WTC11 (cell line): Measurements from ENCODE around the gene SHISAL2A. TPM values are rescaled to one million over a fixed set of nuclear protein-coding genes. Genes with fewer than 3 reads are reported as not detected.

ENCODE experiments used
- ATAC-seq: fragments of 200-7000 bp; cut with Tn5 transposase; 2 replicates; pipeline ENCODE4 v1.10.0; 2021; ENCODE audit warnings: mild to moderate bottlenecking, moderate library complexity
- CTCF ChIA-PET: fragments of 300-600 bp; sonication (Branson Sonifier 250); formaldehyde crosslinking; loops from one replicate; lab custom pipeline; 2021; ENCODE audit warnings: antibody characterized with exemption; lab: Charles Lee
- POLR2A ChIA-PET: fragments of 350-600 bp; sonication (Branson Sonifier 250); formaldehyde crosslinking; loops from one replicate; lab custom pipeline; 2021; ENCODE audit warnings: antibody characterized with exemption; lab: Charles Lee
- DNase-seq: peaks from one replicate; pipeline ENCODE4 v3.0.0; 2021; ENCODE audit warnings: low spot score
- H3K27ac Mint-ChIP-seq: 2 replicates; pipeline ENCODE4 v1.8.0; 2021; ENCODE audit warnings: mixed read lengths
- H3K27me3 Mint-ChIP-seq: 2 replicates; pipeline ENCODE4 v1.8.0; 2021; ENCODE audit warnings: low read depth, mild to moderate bottlenecking, moderate library complexity, mixed read lengths
- H3K36me3 Mint-ChIP-seq: 2 replicates; pipeline ENCODE4 v1.8.0; 2021; ENCODE audit warnings: mixed read lengths
- H3K4me1 Mint-ChIP-seq: 2 replicates; pipeline ENCODE4 v1.8.0; 2022; ENCODE audit warnings: mixed read lengths
- H3K4me3 Mint-ChIP-seq: 2 replicates; pipeline ENCODE4 v1.8.0; 2021; ENCODE audit warnings: mild to moderate bottlenecking, moderate library complexity, mixed read lengths
- H3K9me3 Mint-ChIP-seq: 2 replicates; pipeline ENCODE4 v1.8.0; 2021; ENCODE audit warnings: mixed read lengths
- EMX1 ChIP-seq: fragments of 250-450 bp; sonication (Bioruptor Pico); IDR thresholded peaks from 2 replicates; pipeline ENCODE4 v1.8.0; 2021; ENCODE audit warnings: mild to moderate bottlenecking
- FOXJ3 ChIP-seq: sonication (generic); formaldehyde crosslinking; IDR thresholded peaks from 2 replicates; pipeline ENCODE4 v1.9.0; 2021; ENCODE audit warnings: missing genetic modification reagents, mild to moderate bottlenecking, borderline replicate concordance
- GTF2I ChIP-seq: fragments of 250-450 bp; sonication (Bioruptor Pico); conservative IDR thresholded peaks from 2 replicates; pipeline ENCODE4 v1.4.0; 2021; ENCODE audit warnings: mild to moderate bottlenecking
- JUN ChIP-seq: sonication (generic); formaldehyde crosslinking; IDR thresholded peaks from 2 replicates; pipeline ENCODE4 v1.8.0; 2023; ENCODE audit warnings: mild to moderate bottlenecking, missing genetic modification reagents
- MYBL2 ChIP-seq: sonication (generic); formaldehyde crosslinking; IDR thresholded peaks from 2 replicates; pipeline ENCODE4 v1.8.1; 2023; ENCODE audit warnings: mild to moderate bottlenecking, moderate library complexity, missing genetic modification reagents
- NFYB ChIP-seq: sonication (generic); formaldehyde crosslinking; conservative IDR thresholded peaks from 2 replicates; pipeline ENCODE4 v1.8.0; 2022; ENCODE audit warnings: low read depth, missing genetic modification reagents
- SP1 ChIP-seq: sonication (generic); formaldehyde crosslinking; conservative IDR thresholded peaks from 2 replicates; pipeline ENCODE4 v1.8.1; 2022; ENCODE audit warnings: missing genetic modification reagents
- TCF7 ChIP-seq: sonication (generic); formaldehyde crosslinking; IDR thresholded peaks from 2 replicates; pipeline ENCODE4 v1.8.0; 2022; ENCODE audit warnings: mild to moderate bottlenecking, low read depth, missing genetic modification reagents, moderate library complexity
- TEAD1 ChIP-seq: sonication (generic); formaldehyde crosslinking; IDR thresholded peaks from 2 replicates; pipeline ENCODE4 v1.8.0; 2022; ENCODE audit warnings: mild to moderate bottlenecking, missing genetic modification reagents
- ZNF121 ChIP-seq: sonication (generic); formaldehyde crosslinking; IDR thresholded peaks from 2 replicates; pipeline ENCODE4 v1.8.0; 2023; ENCODE audit warnings: missing genetic modification reagents
- ZNF138 ChIP-seq: sonication (generic); formaldehyde crosslinking; conservative IDR thresholded peaks from 2 replicates; pipeline ENCODE4 v1.8.1; 2022; ENCODE audit warnings: mild to moderate bottlenecking, moderate library complexity, missing genetic modification reagents
- ZNF317 ChIP-seq: sonication (generic); formaldehyde crosslinking; IDR thresholded peaks from 2 replicates; pipeline ENCODE4 v1.8.1; 2023; ENCODE audit warnings: low read depth, mild to moderate bottlenecking, moderate library complexity, missing genetic modification reagents, borderline replicate concordance
- ZNF671 ChIP-seq: fragments of 250-450 bp; sonication (Bioruptor Pico); IDR thresholded peaks from 2 replicates; pipeline ENCODE4 v1.8.0; 2021; ENCODE audit warnings: mild to moderate bottlenecking
- total RNA-seq: library from RNA; stranded (reverse); gene quantifications from 3 replicates; pipeline ENCODE4 v1.2.3, GENCODE V29; 2021
- TF ChIP-seq, protein P1 (sequence below): sonication (generic); formaldehyde crosslinking; IDR thresholded peaks from 2 replicates; pipeline ENCODE4 v1.8.0; 2022; ENCODE audit warnings: missing genetic modification reagents
- TF ChIP-seq, protein P2 (sequence below): sonication (generic); formaldehyde crosslinking; IDR thresholded peaks from 2 replicates; pipeline ENCODE4 v1.8.1; 2022; ENCODE audit warnings: mild to moderate bottlenecking, missing genetic modification reagents, moderate library complexity, borderline replicate concordance
- TF ChIP-seq, protein P3 (sequence below): fragments of 250-450 bp; sonication (Bioruptor Pico); IDR thresholded peaks from 2 replicates; pipeline ENCODE4 v1.8.0; 2021; ENCODE audit warnings: mild to moderate bottlenecking
- TF ChIP-seq, protein P4 (sequence below): sonication (generic); formaldehyde crosslinking; IDR thresholded peaks from 2 replicates; pipeline ENCODE4 v1.8.1; 2023; ENCODE audit warnings: mild to moderate bottlenecking, missing genetic modification reagents

Gene SHISAL2A
- total RNA-seq, 1 experiment from 2014 or later = 1.4 TPM

DNA sequence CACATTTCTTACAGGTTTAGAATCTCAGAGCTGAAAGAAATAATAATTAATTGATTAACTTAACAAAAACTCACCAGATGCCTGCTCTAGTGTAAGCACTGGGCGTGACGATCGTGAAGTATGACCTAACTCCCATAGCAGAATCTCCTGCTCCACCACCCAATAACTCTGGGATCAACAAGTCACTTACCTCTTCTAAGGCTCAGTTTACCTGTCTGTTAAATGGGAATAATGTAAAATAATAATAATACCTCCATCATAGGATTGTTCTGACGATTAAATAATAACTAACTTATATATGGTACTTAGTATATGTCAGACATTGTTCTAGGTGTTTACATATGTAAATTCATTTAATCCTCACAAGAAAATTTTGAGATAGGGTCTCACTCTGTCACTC, 40.5 kb downstream of the SHISAL2A start (continued):
- TF ChIP-seq, protein P1, sequence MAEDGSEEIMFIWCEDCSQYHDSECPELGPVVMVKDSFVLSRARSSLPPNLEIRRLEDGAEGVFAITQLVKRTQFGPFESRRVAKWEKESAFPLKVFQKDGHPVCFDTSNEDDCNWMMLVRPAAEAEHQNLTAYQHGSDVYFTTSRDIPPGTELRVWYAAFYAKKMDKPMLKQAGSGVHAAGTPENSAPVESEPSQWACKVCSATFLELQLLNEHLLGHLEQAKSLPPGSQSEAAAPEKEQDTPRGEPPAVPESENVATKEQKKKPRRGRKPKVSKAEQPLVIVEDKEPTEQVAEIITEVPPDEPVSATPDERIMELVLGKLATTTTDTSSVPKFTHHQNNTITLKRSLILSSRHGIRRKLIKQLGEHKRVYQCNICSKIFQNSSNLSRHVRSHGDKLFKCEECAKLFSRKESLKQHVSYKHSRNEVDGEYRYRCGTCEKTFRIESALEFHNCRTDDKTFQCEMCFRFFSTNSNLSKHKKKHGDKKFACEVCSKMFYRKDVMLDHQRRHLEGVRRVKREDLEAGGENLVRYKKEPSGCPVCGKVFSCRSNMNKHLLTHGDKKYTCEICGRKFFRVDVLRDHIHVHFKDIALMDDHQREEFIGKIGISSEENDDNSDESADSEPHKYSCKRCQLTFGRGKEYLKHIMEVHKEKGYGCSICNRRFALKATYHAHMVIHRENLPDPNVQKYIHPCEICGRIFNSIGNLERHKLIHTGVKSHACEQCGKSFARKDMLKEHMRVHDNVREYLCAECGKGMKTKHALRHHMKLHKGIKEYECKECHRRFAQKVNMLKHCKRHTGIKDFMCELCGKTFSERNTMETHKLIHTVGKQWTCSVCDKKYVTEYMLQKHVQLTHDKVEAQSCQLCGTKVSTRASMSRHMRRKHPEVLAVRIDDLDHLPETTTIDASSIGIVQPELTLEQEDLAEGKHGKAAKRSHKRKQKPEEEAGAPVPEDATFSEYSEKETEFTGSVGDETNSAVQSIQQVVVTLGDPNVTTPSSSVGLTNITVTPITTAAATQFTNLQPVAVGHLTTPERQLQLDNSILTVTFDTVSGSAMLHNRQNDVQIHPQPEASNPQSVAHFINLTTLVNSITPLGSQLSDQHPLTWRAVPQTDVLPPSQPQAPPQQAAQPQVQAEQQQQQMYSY (CRISPR knock-in tag) = no peak
- TF ChIP-seq TCF7 (CRISPR knock-in tag) = no peak

DNA sequence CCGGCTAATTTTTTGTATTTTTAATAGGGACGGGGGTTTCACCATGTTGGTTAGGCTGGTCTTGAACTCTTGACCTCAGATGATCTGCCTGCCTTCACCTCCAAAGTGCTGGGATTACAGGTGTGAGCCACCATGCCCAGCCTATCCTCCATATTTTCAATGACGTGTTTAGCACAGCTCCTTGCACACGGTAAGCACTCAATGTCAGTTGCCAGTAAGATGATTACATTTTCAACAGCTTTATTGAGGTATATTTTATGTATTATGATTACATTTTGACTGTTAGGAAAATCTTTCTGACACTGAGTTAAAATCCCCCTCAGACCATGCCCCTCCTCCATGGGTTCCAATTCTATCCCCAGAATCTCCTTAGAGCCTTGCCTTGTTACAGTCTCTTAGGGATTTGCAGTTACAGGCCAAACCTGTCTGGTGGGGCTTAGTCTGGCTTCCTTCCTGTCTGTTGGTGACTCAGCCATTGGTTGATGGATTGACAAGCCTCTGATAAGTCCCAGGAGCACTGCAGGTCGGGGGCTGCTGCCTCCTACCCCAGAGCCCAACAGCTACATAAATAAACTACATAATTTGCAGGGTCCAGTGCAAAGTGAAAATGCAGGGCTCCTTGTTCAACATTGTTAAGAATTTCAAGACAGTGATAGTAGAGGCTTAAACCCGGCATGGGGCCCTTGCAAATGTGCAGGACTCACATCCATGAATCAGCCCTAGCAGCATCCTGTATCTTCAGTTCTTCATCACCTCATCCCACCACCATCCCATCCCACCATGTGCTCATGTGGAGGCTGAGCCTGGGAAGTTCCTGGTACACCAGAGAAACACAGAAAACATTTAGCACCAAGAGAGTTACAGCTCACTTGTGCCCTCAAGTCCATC, 41.8 kb downstream of the SHISAL2A start:
- Mint-ChIP-seq H3K27me3 (no peaks in the 10 kb centered on the region), H3K9me3 (no peaks in the 10 kb centered on the region), H3K4me1 (peaks cover 23% of the 10 kb centered on the region), H3K36me3 (no peaks in the 10 kb centered on the region), H3K27ac (no peak overlapping the region), H3K4me3 (no peak overlapping the region)
- no peak for TF ChIP-seq SP1 (CRISPR knock-in tag)
- ATAC-seq = peak; percentile 79
- no peak for DNase-seq
- CTCF ChIA-PET = no interaction called here
- POLR2A ChIA-PET = no interaction called here

DNA sequence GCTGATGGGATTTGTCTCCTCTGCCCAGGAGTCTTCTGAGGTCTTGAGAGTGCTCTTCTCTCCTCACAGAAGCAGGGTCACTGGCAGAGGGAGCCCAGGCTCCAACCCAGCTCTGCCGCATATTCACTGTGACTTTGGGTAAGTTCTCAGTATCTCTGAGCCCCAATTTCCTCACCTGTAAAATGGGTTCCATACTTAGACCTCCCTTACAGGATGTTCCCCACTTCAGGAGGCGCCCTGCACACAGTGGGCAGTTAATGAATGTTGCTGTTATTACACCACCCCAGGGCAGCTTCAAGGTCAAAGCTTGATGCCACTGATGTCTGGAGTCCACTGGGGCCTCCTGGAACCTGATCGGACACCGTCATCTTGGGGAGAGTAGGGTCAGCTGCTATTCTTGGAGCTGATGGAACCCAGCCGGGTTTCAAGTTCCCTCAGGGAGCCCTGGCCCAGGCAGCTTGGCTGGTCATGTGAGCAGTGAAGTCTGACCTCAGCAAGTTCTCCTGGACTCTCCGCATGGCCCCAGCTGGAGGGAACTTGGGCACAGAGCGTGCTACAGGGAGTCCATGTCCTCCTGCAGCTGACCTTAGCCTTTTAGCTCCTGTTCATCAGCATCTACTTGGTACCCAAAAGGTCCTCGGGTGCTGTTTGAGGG, 43.4 kb downstream of the SHISAL2A start:
- H3K4me1 Mint-ChIP-seq = peaks cover 29% of the 10 kb centered on the region
- H3K9me3 Mint-ChIP-seq = no peaks in the 10 kb centered on the region
- H3K27me3 Mint-ChIP-seq = no peaks in the 10 kb centered on the region
- H3K36me3 Mint-ChIP-seq = no peaks in the 10 kb centered on the region
- ChIA-PET CTCF (no interaction called here), POLR2A (interaction anchor here (1.2 kb wide), 1 partner anchor 10 kb away, joined by 3 read pairs; no protein-coding TSS in a partner anchor)
- ATAC-seq = no peak
- no peak overlapping the region for H3K4me3 Mint-ChIP-seq
- TF ChIP-seq, protein P2, sequence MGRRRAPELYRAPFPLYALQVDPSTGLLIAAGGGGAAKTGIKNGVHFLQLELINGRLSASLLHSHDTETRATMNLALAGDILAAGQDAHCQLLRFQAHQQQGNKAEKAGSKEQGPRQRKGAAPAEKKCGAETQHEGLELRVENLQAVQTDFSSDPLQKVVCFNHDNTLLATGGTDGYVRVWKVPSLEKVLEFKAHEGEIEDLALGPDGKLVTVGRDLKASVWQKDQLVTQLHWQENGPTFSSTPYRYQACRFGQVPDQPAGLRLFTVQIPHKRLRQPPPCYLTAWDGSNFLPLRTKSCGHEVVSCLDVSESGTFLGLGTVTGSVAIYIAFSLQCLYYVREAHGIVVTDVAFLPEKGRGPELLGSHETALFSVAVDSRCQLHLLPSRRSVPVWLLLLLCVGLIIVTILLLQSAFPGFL (CRISPR knock-in tag) = no peak
- TF ChIP-seq GTF2I (CRISPR knock-in tag) (no peak), ZNF138 (CRISPR knock-in tag) (no peak), ZNF121 (CRISPR knock-in tag) (no peak), ZNF317 (no peak), EMX1 (no peak), NFYB (CRISPR knock-in tag) (no peak), FOXJ3 (CRISPR knock-in tag) (no peak), MYBL2 (CRISPR knock-in tag) (no peak), JUN (CRISPR knock-in tag) (no peak), TEAD1 (CRISPR knock-in tag) (no peak), ZNF671 (no peak)
- TF ChIP-seq, protein P1 (CRISPR knock-in tag) = no peak
- TF ChIP-seq, protein P3, sequence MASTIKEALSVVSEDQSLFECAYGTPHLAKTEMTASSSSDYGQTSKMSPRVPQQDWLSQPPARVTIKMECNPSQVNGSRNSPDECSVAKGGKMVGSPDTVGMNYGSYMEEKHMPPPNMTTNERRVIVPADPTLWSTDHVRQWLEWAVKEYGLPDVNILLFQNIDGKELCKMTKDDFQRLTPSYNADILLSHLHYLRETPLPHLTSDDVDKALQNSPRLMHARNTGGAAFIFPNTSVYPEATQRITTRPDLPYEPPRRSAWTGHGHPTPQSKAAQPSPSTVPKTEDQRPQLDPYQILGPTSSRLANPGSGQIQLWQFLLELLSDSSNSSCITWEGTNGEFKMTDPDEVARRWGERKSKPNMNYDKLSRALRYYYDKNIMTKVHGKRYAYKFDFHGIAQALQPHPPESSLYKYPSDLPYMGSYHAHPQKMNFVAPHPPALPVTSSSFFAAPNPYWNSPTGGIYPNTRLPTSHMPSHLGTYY (CRISPR knock-in tag) = no peak
- TF ChIP-seq, protein P4, sequence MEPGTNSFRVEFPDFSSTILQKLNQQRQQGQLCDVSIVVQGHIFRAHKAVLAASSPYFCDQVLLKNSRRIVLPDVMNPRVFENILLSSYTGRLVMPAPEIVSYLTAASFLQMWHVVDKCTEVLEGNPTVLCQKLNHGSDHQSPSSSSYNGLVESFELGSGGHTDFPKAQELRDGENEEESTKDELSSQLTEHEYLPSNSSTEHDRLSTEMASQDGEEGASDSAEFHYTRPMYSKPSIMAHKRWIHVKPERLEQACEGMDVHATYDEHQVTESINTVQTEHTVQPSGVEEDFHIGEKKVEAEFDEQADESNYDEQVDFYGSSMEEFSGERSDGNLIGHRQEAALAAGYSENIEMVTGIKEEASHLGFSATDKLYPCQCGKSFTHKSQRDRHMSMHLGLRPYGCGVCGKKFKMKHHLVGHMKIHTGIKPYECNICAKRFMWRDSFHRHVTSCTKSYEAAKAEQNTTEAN = no peak
- TF ChIP-seq, all 79 proteins: peak for 0
- no peak for DNase-seq
- H3K27ac Mint-ChIP-seq = no peak overlapping the region
